Stomach (tissue), 4 donors: ENCODE results near the gene ZKSCAN3.
"Not testable (repeated sequence)": the region's sequence is repeated elsewhere in the genome, so short reads cannot be mapped to it uniquely, and the experiment has no call there.

Source experiments
- POLR2A ChIP-seq, 4 donors: fragments of 450-650 bp; IDR thresholded peaks; one replicate each; pipeline ENCODE4 v1.6.1; 2016; ENCODE audit warnings: antibody characterized with exemption in 4 of 4, control low read depth in 2 of 4, mild to moderate bottlenecking in 1 of 4, moderate library complexity in 1 of 4
- POLR2AphosphoS5 ChIP-seq, 3 donors: sonication (generic); formaldehyde crosslinking; IDR thresholded peaks; one replicate each; pipeline ENCODE4 v1.6.1; 2016; ENCODE audit warnings: antibody characterized with exemption in 3 of 3

GRCh38 chr6:28306363-28306762, 43.4 kb upstream of the ZKSCAN3 start:
- not testable (repeated sequence) for TF ChIP-seq POLR2AphosphoS5, POLR2A (IDR thresholded peaks at IDR 0.05)
